Activated CD4-positive, alpha-beta memory T cell treated with anti-CD3 and anti-CD28 coated beads for 36 hours (primary cell): ENCODE data around the gene ADCY10. TPM values are rescaled to one million over a fixed set of nuclear protein-coding genes. Genes with fewer than 3 reads are reported as not detected.
"Not testable (repeated sequence)": the region's sequence is repeated elsewhere in the genome, so short reads cannot be mapped to it uniquely, and the experiment has no call there.

Experiments used
- CTCF ChIA-PET: fragments of 350-600 bp; sonication (Branson Sonifier 250); formaldehyde crosslinking; loops from one replicate; lab custom pipeline; 2021; ENCODE audit warnings: antibody characterized with exemption, inconsistent platforms; lab: Charles Lee
- POLR2A ChIA-PET: fragments of 350-600 bp; sonication (Branson Sonifier 250); formaldehyde crosslinking; loops from one replicate; lab custom pipeline; 2021; ENCODE audit warnings: antibody characterized with exemption; lab: Charles Lee
- DNase-seq: peaks from one replicate; pipeline ENCODE4 v3.0.0-alpha.2; 2020
- H3K27ac Mint-ChIP-seq: one replicate; pipeline ENCODE4 v1.8.0; 2021; ENCODE audit warnings: mixed read lengths
- H3K27me3 Mint-ChIP-seq: one replicate; pipeline ENCODE4 v1.8.0; 2021; ENCODE audit warnings: mixed read lengths
- H3K36me3 Mint-ChIP-seq: one replicate; pipeline ENCODE4 v1.8.0; 2021; ENCODE audit warnings: mixed read lengths
- H3K4me1 Mint-ChIP-seq: one replicate; pipeline ENCODE4 v1.8.0; 2021; ENCODE audit warnings: low read depth, mixed read lengths
- H3K4me3 Mint-ChIP-seq: one replicate; pipeline ENCODE4 v1.8.0; 2021; ENCODE audit warnings: mild to moderate bottlenecking, mixed read lengths
- H3K9me3 Mint-ChIP-seq: one replicate; pipeline ENCODE4 v1.8.0; 2021; ENCODE audit warnings: mixed read lengths
- intact Hi-C: fragments of 100-400 bp; cut with micrococcal nuclease; formaldehyde crosslinking; loops from one replicate; pipeline ENCODE4 v1.15.1; 2023
- total RNA-seq, 2 experiments: library from RNA; stranded (reverse); gene quantifications; one replicate each; pipeline ENCODE4 v1.2.3, GENCODE V29; 2021

ADCY10 gene
- total RNA-seq, 2 experiments from 2014 or later = 0.05 TPM; not detected in 1

DNA sequence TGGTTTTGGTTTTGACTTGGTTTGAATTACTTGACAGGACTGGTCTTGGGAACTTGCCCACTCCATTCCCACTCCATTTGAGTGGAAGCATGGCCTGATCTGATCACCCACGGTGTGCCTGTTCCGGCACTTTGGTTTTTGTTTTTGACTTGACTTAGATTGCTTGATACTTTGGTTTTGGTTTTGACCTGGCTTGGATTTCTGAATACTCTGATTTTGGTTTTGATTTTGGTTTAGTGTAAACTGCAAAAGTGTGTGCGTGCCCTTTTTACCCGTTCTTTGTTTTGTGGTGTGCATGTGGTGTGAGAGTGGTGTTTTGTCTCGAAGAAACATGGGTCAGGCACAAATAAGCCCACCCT is 50.0 kb downstream of the ADCY10 start:
- intact Hi-C loops = no loop called here
- H3K9me3 Mint-ChIP-seq = no peaks in the 10 kb centered on the region
- POLR2A ChIA-PET = no interaction called here

GRCh38 chr1:167863191-167863920 is 50.6 kb downstream of the ADCY10 start:
- DNase-seq, H3K4me3 Mint-ChIP-seq, CTCF ChIA-PET, intact Hi-C loops, POLR2A ChIA-PET, H3K27ac Mint-ChIP-seq, H3K36me3 Mint-ChIP-seq, H3K27me3 Mint-ChIP-seq, H3K4me1 Mint-ChIP-seq, H3K9me3 Mint-ChIP-seq: not testable (repeated sequence)

More for the DNA sequence above, 50.0 kb downstream of the ADCY10 start:
- CTCF ChIA-PET = no interaction called here
- Mint-ChIP-seq H3K36me3 (no peaks in the 10 kb centered on the region), H3K4me1 (no peaks in the 10 kb centered on the region), H3K4me3 (no peak overlapping the region), H3K27me3 (no peaks in the 10 kb centered on the region), H3K27ac (no peak overlapping the region)
- no peak for DNase-seq

DNA sequence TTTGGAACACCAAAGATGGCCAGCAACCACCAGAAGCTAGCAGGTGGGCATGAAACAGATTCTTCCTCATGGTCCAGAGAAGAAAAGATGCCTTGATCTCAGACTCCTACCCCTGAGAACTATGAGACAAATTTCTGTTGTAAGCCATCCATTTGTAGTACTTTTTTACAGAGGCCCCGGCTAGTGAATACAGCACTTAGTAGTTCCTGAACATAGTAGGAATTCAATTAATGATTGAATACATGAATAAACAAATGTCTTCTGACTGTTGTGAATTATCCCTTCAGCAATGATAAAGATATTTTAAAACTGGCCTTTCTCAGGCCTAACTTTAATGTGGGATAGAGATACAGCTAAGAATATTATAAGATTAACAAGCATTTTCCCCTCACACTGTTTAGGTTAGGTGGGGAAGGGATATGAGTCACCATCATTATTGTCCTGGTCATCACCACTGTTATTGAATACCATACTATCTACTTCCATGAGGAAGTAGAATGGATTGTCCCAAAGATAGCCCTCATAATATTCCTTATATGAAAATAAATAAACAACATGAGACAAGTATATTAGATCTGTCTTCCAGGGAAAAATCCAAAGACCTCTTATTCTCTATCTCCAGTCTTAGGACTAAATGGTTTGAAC is 51.4 kb downstream of the ADCY10 start:
- intact Hi-C loops = no loop called here
- Mint-ChIP-seq H3K9me3 (no peaks in the 10 kb centered on the region), H3K27me3 (no peaks in the 10 kb centered on the region), H3K27ac (no peak overlapping the region), H3K4me3 (no peak overlapping the region), H3K36me3 (no peaks in the 10 kb centered on the region), H3K4me1 (no peaks in the 10 kb centered on the region)
- ChIA-PET CTCF (interaction anchor here (2.1 kb wide), 1 partner anchor 220 kb away, joined by 5 read pairs; no protein-coding TSS in a partner anchor), POLR2A (no interaction called here)
- DNase-seq = no peak

- DNase-seq = no peak
- Mint-ChIP-seq H3K36me3 (no peaks in the 10 kb centered on the region), H3K9me3 (no peaks in the 10 kb centered on the region), H3K4me3 (no peak overlapping the region), H3K27ac (no peak overlapping the region), H3K27me3 (no peaks in the 10 kb centered on the region), H3K4me1 (no peaks in the 10 kb centered on the region)
- POLR2A ChIA-PET = no interaction called here
- intact Hi-C loops = no loop called here
- CTCF ChIA-PET = interaction anchor here (2.1 kb wide), 1 partner anchor 221 kb away, joined by 5 read pairs; no protein-coding TSS in a partner anchor
These were observed 52.1 kb downstream of the ADCY10 start for GRCh38 chr1:167861664-167862381.

DNA sequence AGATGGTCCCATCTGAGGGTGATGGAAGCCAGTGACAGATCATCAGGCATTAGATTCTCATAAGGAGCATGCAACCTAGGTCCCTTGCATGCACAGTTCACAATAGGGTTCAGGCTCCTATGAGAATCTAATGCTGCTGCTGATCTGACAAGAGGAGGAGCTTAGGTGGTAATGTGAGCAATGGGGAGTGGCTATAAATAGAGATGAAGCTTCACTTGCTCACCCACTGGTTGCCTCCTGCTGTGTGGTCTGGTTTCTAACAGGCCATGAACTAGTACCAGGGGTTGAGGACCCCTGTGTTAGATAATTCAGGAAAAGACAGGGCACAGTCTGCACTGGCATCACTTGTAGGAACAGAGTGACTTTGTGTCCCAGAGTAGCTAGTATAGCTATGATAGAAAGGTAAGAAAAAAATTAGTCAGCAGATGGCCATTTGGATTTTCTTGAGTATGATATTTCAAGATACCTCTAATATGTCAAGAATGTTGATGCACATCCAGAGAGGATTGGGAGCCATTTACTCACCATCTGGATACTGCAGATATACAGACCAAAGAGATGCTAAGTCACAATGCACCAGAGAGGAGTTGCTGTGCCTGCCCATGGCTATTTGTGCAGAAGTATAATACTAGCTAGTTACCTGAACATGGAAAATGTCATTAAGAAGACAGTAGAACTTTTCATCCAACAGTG is 53.6 kb downstream of the ADCY10 start:
- H3K27ac Mint-ChIP-seq = no peak overlapping the region
- H3K36me3 Mint-ChIP-seq = no peaks in the 10 kb centered on the region
- H3K4me1 Mint-ChIP-seq = no peaks in the 10 kb centered on the region
- H3K27me3 Mint-ChIP-seq = no peaks in the 10 kb centered on the region
- no peaks in the 10 kb centered on the region for H3K9me3 Mint-ChIP-seq
- intact Hi-C loops = no loop called here
- H3K4me3 Mint-ChIP-seq = no peak overlapping the region
- ChIA-PET CTCF (interaction anchor here (1.5 to 2.1 kb wide), 2 partner anchors 222 to 224 kb away, joined by 3 to 5 read pairs; no protein-coding TSS in a partner anchor), POLR2A (no interaction called here)
- no peak for DNase-seq

DNA sequence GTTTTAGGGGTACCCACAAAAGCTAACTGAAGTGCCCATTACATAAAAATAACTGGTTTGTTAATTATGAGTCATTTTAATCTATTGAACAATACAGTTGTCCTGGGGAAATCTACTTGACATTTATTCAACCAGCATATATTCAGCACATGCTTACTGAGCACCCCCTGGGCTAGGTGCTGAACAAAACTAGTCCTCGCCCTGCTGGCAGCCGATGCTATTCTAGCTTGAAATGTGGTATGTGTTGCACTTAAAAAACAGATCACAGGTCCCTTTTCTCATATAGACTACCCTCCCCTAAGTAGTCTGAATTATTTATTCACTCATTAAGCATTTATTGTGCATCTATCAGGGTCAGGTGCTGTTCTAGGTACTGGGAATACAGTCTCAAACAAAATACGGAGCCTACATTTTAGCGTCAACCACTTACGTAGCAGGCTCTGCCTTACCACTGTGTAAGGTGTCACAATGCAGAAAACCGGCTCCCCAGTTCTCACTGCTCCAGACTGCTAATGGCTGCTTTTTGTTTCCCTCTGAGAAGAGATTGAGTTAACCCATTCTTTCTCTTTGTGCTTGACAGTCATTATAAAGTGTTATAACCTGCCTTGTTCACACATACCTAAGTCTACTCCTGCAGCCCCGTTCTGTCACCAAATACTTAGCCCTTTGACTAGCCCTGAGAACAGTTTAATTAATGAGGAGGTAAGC is 57.1 kb downstream of the ADCY10 start:
- Mint-ChIP-seq H3K27ac (no peak overlapping the region), H3K9me3 (no peaks in the 10 kb centered on the region), H3K36me3 (no peaks in the 10 kb centered on the region), H3K4me3 (no peak overlapping the region), H3K4me1 (no peaks in the 10 kb centered on the region), H3K27me3 (no peaks in the 10 kb centered on the region)
- CTCF ChIA-PET = no interaction called here
- DNase-seq = no peak
- POLR2A ChIA-PET = no interaction called here
- intact Hi-C loops = no loop called here

DNA sequence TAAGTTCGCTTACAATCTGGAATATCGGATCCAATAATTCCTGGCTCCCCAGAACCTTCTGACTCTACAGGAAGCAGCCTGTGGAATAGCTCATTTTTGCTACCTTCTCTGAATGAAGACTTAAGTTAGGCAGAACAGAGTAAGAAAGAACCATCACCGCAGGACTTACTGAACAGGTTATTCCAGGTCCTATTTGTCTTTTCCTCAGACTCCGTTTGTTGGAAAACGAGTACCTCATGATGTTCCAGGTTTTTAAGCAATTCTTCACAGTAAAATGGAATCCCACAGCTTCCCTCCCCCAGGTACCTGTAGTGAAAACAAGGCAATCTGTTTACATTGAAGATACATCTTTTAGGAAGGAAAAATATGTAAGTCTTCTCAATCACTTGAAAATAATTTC is 59.8 kb downstream of the ADCY10 start:
- intact Hi-C loops = no loop called here
- ChIA-PET CTCF (no interaction called here), POLR2A (interaction anchor here (0.6 kb wide), 1 partner anchor 82 kb away, joined by 4 read pairs; no protein-coding TSS in a partner anchor)
- Mint-ChIP-seq H3K4me3 (no peak overlapping the region), H3K4me1 (no peaks in the 10 kb centered on the region), H3K9me3 (no peaks in the 10 kb centered on the region), H3K27me3 (no peaks in the 10 kb centered on the region), H3K36me3 (no peaks in the 10 kb centered on the region), H3K27ac (no peak overlapping the region)
- DNase-seq = no peak

GRCh38 chr1:167849666-167850065 is 64.3 kb downstream of the ADCY10 start:
- Mint-ChIP-seq H3K9me3 (no peaks in the 10 kb centered on the region), H3K27ac (no peak overlapping the region), H3K36me3 (no peaks in the 10 kb centered on the region), H3K4me3 (no peak overlapping the region), H3K4me1 (no peaks in the 10 kb centered on the region), H3K27me3 (no peaks in the 10 kb centered on the region)
- ChIA-PET CTCF (no interaction called here), POLR2A (no interaction called here)
- no peak for DNase-seq
- intact Hi-C loops = no loop called here

DNA sequence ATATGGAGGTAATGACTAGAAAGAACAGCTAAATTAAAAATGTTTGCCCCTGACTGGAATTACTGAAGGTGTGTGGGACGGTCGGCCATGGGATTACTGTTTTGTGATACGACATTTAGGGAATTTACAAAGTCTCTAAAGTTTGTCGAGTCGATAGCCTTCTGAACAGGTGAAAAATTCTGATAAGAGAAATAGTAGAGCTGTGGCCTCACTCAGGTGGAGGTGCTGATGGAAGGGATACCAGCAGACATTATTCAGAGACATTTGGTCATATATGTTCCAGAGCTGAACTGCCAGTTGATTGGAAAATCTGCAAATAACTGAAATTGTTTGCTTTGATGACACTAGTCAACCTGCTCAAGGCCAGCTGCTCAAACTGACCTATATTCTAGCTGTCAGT is 71.1 kb downstream of the ADCY10 start:
- Mint-ChIP-seq H3K36me3 (no peaks in the 10 kb centered on the region), H3K27me3 (no peaks in the 10 kb centered on the region), H3K27ac (no peak overlapping the region), H3K4me3 (no peak overlapping the region), H3K9me3 (no peaks in the 10 kb centered on the region), H3K4me1 (no peaks in the 10 kb centered on the region)
- no peak for DNase-seq
- POLR2A ChIA-PET = no interaction called here
- CTCF ChIA-PET = no interaction called here
- intact Hi-C loops = no loop called here

- H3K4me3 Mint-ChIP-seq = no peak overlapping the region
- no peaks in the 10 kb centered on the region for H3K4me1 Mint-ChIP-seq
- intact Hi-C loops = no loop called here
- ChIA-PET POLR2A (no interaction called here), CTCF (no interaction called here)
- no peak for DNase-seq
- H3K36me3 Mint-ChIP-seq = no peaks in the 10 kb centered on the region
- no peaks in the 10 kb centered on the region for H3K27me3 Mint-ChIP-seq
- H3K27ac Mint-ChIP-seq = no peak overlapping the region
- H3K9me3 Mint-ChIP-seq = no peaks in the 10 kb centered on the region
These were observed 72.4 kb downstream of the ADCY10 start for GRCh38 chr1:167841530-167841929.

DNA sequence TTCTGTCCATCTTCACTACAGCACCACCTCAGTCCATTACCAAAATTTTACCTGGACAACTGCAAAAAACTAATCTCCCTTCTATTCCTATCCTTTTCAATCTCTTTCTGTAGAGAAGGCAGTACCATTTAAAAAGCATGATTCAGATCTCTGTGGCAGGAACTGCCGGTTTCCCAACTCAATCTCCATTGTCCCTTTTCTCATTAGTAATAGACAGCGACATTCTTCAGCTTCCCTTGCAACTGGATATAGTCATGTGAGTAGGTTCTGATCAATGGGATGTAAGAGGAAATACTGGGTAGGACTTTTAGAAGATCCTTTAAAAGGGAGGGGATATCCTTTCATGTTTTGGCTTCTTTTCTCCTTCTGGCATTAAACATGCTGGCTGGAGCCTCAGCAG is 74.9 kb downstream of the ADCY10 start:
- CTCF ChIA-PET = no interaction called here
- intact Hi-C loops = no loop called here
- H3K9me3 Mint-ChIP-seq = no peaks in the 10 kb centered on the region
- H3K27me3 Mint-ChIP-seq = no peaks in the 10 kb centered on the region
- POLR2A ChIA-PET = no interaction called here
- no peak overlapping the region for H3K4me3 Mint-ChIP-seq
- no peaks in the 10 kb centered on the region for H3K36me3 Mint-ChIP-seq
- DNase-seq = no peak
- H3K4me1 Mint-ChIP-seq = no peaks in the 10 kb centered on the region
- no peak overlapping the region for H3K27ac Mint-ChIP-seq
